CD4-positive, alpha-beta T cell (primary cell): ENCODE measurements around the gene MTHFD2L. TPM values are rescaled to one million over a fixed set of nuclear protein-coding genes. Genes with fewer than 3 reads are reported as not detected.

ENCODE experiments used
- ATAC-seq: fragments of 200-7000 bp; cut with Tn5 transposase; one replicate; pipeline ENCODE4 v1.10.0; 2022; ENCODE audit warnings: mild to moderate bottlenecking; ENCODE audit not compliant: poor library complexity
- CTCF ChIA-PET: fragments of 350-600 bp; sonication (Branson Sonifier 250); formaldehyde crosslinking; loops from one replicate; lab custom pipeline; 2021; ENCODE audit warnings: antibody characterized with exemption, inconsistent platforms; lab: Charles Lee
- POLR2A ChIA-PET: fragments of 350-600 bp; sonication (Branson Sonifier 250); formaldehyde crosslinking; loops from one replicate; lab custom pipeline; 2021; ENCODE audit warnings: antibody characterized with exemption, inconsistent platforms; lab: Charles Lee
- DNase-seq, 14 experiments: peaks; one replicate each; pipeline ENCODE4 v3.0.0-alpha.2; 2013 to 2020; ENCODE audit warnings: mixed read lengths in 2 of 14
- H3K27ac ChIP-seq, 2 donors: one replicate each; pipeline versions ENCODE4 v1.5.1 to v1.7.0; 2013; ENCODE audit warnings: low read length in 2 of 2, low read depth in 1 of 2, mild to moderate bottlenecking in 1 of 2
- H3K27me3 ChIP-seq, 2 experiments: 1 replicate in 1 of 2; 2 replicates in 1 of 2; pipeline versions ENCODE4 v1.6.1 to v1.7.0; 2013; ENCODE audit warnings: low read length in 2 of 2, control low read depth in 1 of 2, mild to moderate bottlenecking in 1 of 2, moderate library complexity in 1 of 2; ENCODE audit not compliant: insufficient read depth in 2 of 2, control insufficient read depth in 1 of 2
- H3K36me3 ChIP-seq: one replicate; pipeline ENCODE4 v1.6.1; 2013; ENCODE audit warnings: low read length, control low read depth; ENCODE audit not compliant: insufficient read depth
- H3K4me1 ChIP-seq: one replicate; pipeline ENCODE4 v1.6.1; 2013; ENCODE audit warnings: low read length, control low read depth; ENCODE audit not compliant: insufficient read depth
- H3K4me3 ChIP-seq: one replicate; pipeline ENCODE4 v1.5.1; 2013; ENCODE audit warnings: mild to moderate bottlenecking, low read length, moderate library complexity
- H3K9me3 ChIP-seq, 2 experiments: 1 replicate in 1 of 2; 2 replicates in 1 of 2; pipeline versions ENCODE4 v1.6.1 to v1.7.0; 2013; ENCODE audit warnings: low read length in 2 of 2, mild to moderate bottlenecking in 2 of 2, control low read depth in 1 of 2, moderate library complexity in 1 of 2; ENCODE audit not compliant: control insufficient read depth in 1 of 2, insufficient read depth in 1 of 2
- H3K27ac Mint-ChIP-seq: one replicate; pipeline ENCODE4 v1.8.0; 2020; ENCODE audit warnings: mixed read lengths
- H3K27me3 Mint-ChIP-seq: one replicate; pipeline ENCODE4 v1.8.0; 2021; ENCODE audit warnings: mixed read lengths
- H3K36me3 Mint-ChIP-seq: one replicate; pipeline ENCODE4 v1.8.0; 2021; ENCODE audit warnings: low read depth, mixed read lengths
- H3K4me1 Mint-ChIP-seq: one replicate; pipeline ENCODE4 v1.8.0; 2021; ENCODE audit warnings: low read depth, mixed read lengths
- H3K4me3 Mint-ChIP-seq: one replicate; pipeline ENCODE4 v1.8.0; 2020; ENCODE audit warnings: mild to moderate bottlenecking, mixed read lengths
- H3K9me3 Mint-ChIP-seq: one replicate; pipeline ENCODE4 v1.8.0; 2020; ENCODE audit warnings: mixed read lengths
- CTCF ChIP-seq: fragments of 200-600 bp; IDR thresholded peaks from one replicate; pipeline ENCODE4 v1.8.0; 2022; ENCODE audit warnings: antibody characterized with exemption, mild to moderate bottlenecking
- intact Hi-C, 2 experiments: fragments of 100-400 bp; cut with DNase I in 1 of 2; cut with micrococcal nuclease in 1 of 2; formaldehyde crosslinking; loops; one replicate each; pipeline versions ENCODE4 v1.15.1 to v1.9.0; 2023 to 2025; cut with DNase I, micrococcal nuclease
- total RNA-seq, 174 experiments: library from RNA in 2 of 174; stranded (reverse) in 2 of 174; gene quantifications; one replicate each; pipeline ENCODE4 v1.2.3 and lab custom pipeline; 2021 to 2026

MTHFD2L gene
- total RNA-seq, 2 experiments from 2014 or later = 13.7 to 14.4 TPM

- intact Hi-C loops = loop anchor here in 1 of 2 experiments (10.0 kb wide), 1 partner anchor 312 kb away; no protein-coding TSS in a partner anchor
- Histone ChIP-seq H3K4me3 (no peak overlapping the region), H3K27me3 (no peaks in the 10 kb centered on the region), H3K27ac (no peak overlapping the region), H3K4me1 (no peaks in the 10 kb centered on the region), H3K9me3 (no peaks in the 10 kb centered on the region), H3K36me3 (no peaks in the 10 kb centered on the region)
- POLR2A ChIA-PET = no interaction called here
- Mint-ChIP-seq H3K27ac (no peak overlapping the region), H3K4me1 (no peaks in the 10 kb centered on the region), H3K4me3 (no peak overlapping the region), H3K9me3 (no peaks in the 10 kb centered on the region), H3K36me3 (no peaks in the 10 kb centered on the region), H3K27me3 (no peaks in the 10 kb centered on the region)
- CTCF ChIA-PET = no interaction called here
- ATAC-seq = no peak
- no peak for DNase-seq
- TF ChIP-seq CTCF = no peak
Observed at GRCh38 chr4:74223098-74223497, 65.2 kb downstream of the MTHFD2L start.

- POLR2A ChIA-PET = no interaction called here
- ATAC-seq (no peak), DNase-seq (peak in 2 of 14 experiments; percentile 36 to 48)
- Histone ChIP-seq H3K9me3 (no peaks in the 10 kb centered on the region), H3K27ac (no peak overlapping the region), H3K4me3 (no peak overlapping the region), H3K27me3 (no peaks in the 10 kb centered on the region), H3K36me3 (no peaks in the 10 kb centered on the region), H3K4me1 (no peaks in the 10 kb centered on the region)
- Mint-ChIP-seq H3K36me3 (no peaks in the 10 kb centered on the region), H3K4me1 (no peaks in the 10 kb centered on the region), H3K4me3 (no peak overlapping the region), H3K27ac (no peak overlapping the region), H3K9me3 (no peaks in the 10 kb centered on the region), H3K27me3 (no peaks in the 10 kb centered on the region)
- no peak for TF ChIP-seq CTCF
- intact Hi-C loops = loop anchor here in 1 of 2 experiments (10.0 kb wide), 1 partner anchor 311 kb away; no protein-coding TSS in a partner anchor
- CTCF ChIA-PET = no interaction called here
Observed at GRCh38 chr4:74223801-74224200, 65.9 kb downstream of the MTHFD2L start.

GRCh38 chr4:74228691-74229640 lies 71.0 kb downstream of the MTHFD2L start:
- H3K9me3 ChIP-seq = no peaks in the 10 kb centered on the region
- no peaks in the 10 kb centered on the region for H3K27me3 Mint-ChIP-seq
- no peaks in the 10 kb centered on the region for H3K9me3 Mint-ChIP-seq
- no peaks in the 10 kb centered on the region for H3K27me3 ChIP-seq
- ChIA-PET CTCF (interaction anchor here (0.5 to 1.8 kb wide), 9 partner anchors 13 to 446 kb away, joined by 3 to 7 read pairs (median 4); partner anchors contain the start of gene EPGN), POLR2A (interaction anchor here (0.6 kb wide), 1 partner anchor 78 kb away, joined by 3 read pairs; no protein-coding TSS in a partner anchor)
- peak; percentile 91 for TF ChIP-seq CTCF
- ATAC-seq = peak; percentile 75
- intact Hi-C loops = loop anchor here (1.0 to 10.0 kb wide), 5 partner anchors 82 to 443 kb away; no protein-coding TSS in a partner anchor
- no peak overlapping the region for H3K4me3 ChIP-seq
- H3K4me1 Mint-ChIP-seq = no peaks in the 10 kb centered on the region
- H3K4me1 ChIP-seq = no peaks in the 10 kb centered on the region
- H3K27ac ChIP-seq = no peak overlapping the region
- H3K27ac Mint-ChIP-seq = no peak overlapping the region
- H3K36me3 Mint-ChIP-seq = no peaks in the 10 kb centered on the region
- H3K4me3 Mint-ChIP-seq = no peak overlapping the region
- peak; percentile 51 to 84 (median 66) for DNase-seq
- H3K36me3 ChIP-seq = no peaks in the 10 kb centered on the region
